Jurkat, Clone E6-1 (cell line): ENCODE data around the gene NOTCH1.

Experiments used
- DNase-seq: peaks from one replicate; pipeline ENCODE4 v3.0.0-alpha.2; 2011; ENCODE audit warnings: low read depth, low spot score
- H3K4me3 ChIP-seq: 2 replicates; pipeline ENCODE4 v1.5.1; 2011; ENCODE audit warnings: mild to moderate bottlenecking, low read length, control low read depth, moderate library complexity

Gene NOTCH1

DNA sequence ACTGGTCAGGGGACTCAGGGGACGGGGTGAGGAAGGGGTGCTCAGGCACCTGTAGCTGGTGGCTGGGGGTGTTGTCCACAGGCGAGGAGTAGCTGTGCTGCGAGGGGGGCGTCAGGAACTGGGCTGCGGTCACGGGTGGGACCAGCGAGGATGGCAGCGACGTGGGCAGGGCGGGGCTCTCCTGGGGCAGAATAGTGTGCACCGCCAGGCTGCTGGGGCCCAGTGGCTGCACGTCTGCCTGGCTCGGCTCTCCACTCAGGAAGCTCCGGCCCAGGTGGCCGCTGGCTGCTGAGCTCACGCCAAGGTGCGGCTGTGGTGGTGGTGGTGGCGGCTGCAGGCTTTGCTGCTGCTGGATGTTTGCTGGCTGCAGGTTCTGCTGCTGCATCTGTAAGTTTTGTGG is 49.7 kb downstream of the NOTCH1 start:
- DNase-seq = no peak
- H3K4me3 ChIP-seq = no peak overlapping the region

DNA sequence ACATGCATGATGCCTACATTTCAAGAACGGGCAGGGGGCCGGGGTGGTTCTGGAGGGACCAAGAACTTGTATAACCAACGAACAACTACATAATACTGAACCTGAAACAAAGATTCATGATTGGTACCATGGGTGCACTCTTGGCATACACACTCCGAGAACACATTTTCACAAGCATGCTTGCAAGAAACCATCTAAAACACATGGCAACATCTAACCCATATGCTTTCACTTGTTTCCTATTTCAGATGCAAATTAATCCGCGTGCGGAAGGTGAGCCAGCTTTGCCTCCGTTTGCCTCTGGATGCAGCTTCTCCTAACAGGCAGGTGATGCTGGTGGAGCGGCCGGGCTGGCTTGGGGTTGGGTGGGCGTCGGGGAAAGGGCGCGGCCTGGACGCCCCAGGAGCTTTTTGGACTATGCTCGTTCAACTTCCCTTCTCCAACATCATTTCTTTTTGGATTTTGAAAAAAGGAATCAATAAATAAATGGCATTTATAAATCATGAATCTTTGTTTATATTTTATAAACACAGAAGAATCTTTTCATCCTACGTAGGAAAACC is 50.5 kb downstream of the NOTCH1 start:
- no peak for DNase-seq
- no peak overlapping the region for H3K4me3 ChIP-seq

DNA sequence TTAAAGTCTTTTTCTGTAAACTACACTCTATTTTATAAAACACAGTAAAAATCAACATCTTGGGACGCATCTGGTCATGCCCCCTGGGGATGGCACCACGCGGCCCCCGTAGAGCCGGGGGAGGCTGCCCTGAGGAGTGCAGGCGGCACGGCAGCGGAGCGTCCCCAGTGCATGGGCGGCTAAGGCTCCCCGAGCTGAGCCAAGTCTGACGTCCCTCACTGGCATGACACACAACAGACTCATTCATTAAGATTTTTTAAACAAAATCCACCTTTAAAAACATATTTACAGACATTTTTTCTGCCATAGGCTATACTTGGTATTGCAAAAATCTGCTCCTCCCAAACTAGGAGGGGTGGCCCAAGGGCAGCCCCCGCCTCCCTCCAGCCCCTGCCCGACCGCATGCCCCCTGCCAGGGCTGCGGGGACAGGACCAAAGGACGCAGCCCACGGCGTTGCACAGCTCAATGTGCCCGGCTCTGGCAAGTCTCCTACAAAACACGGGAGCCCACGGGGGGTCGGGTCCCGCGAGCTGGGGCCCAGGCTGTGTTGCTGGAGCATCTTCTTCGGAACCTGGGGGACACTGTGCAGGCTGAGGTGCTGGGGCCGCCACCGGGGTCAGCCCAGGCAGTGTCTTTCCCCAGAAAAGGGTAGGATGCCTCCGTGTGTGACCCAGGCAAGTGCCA is 51.2 kb downstream of the NOTCH1 start:
- no peak for DNase-seq
- no peak overlapping the region for H3K4me3 ChIP-seq

DNA sequence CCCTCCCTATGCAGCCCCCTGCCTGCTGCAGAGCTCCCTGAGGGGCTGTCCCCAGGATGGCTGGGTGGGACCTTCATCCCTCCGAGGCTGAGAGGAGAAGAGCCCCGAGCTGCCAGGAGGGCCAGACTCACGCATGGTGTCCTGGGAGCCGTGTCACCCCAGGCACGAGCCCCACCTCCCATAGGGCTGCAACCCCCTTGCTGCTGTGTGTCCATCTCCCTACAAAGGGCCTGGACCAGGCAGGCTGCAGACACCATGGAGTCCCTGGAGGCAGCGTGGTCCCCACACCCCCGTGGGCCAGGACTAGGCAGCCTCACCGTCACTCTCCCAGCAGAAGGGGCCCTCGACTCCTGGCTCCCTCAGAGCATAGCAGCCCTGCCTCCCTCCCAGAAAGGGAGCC is 51.8 kb downstream of the NOTCH1 start:
- H3K4me3 ChIP-seq = no peak overlapping the region
- DNase-seq = no peak

DNA sequence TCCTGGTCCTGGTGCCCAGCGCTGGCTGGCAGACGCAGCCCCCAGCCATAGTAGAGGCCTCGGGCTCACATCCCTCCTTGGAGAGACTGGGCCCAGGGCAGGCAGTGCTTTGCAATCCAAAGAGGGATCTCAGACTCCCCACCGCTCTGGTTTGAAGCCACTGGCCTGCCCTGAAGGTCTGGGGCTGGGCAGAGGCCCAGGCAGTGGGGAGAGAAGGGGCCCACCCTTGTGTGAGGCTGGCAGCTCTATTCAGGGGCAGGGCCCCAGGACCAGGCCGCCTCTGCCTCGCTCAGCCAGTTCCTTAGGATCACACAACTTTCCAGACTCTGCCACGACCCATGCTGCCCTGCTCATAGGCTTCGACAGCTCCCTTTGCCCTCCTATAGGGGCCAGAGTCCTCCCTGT is 52.3 kb downstream of the NOTCH1 start:
- DNase-seq = no peak
- H3K4me3 ChIP-seq = no peak overlapping the region

DNA sequence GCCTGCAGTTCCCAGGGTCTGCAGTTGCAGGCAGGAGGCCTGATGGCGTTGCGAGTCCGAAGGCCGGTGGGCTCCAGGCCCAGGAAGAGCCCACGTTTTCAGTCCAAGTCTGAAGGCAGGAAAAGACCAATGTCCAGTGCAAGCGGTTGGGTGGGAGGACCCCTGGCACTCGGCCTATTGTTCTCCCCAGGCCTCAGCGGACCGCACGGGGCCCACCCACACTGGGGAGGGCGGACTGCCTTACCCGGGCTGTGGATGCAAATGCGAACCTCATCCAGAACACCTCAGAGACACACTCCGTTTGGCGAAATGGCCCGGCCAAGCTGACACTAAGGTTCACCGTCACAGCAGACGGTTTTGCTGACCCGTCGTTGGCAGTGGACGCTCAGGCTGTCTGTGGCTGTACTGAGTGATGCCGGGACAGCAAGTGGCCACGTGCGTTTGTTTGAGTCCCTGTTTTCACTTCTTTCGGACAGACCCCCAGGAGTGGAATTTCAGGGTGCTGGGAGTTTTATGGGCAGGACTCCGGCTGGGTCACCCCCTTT is 52.8 kb downstream of the NOTCH1 start:
- no peak for DNase-seq
- no peak overlapping the region for H3K4me3 ChIP-seq

DNA sequence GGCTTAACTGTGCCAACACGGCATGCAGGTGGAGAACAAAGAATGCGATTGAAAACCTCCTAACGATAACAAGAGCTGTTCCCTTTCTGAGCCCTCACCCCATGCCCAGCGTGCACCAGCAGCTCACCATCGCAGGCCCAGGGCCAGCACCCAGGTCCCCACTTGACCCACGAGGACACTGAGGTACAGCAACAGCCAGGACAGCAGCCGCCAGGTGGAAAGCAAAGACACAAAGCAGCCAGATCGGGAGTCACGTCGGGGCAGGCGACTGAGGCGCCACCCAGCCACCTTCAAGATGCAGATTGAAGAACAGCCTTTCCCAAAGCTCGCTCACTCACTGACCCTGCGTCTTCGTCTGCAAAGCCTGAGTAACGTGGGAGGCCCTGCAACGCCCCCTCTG is 56.1 kb downstream of the NOTCH1 start:
- DNase-seq = no peak

DNA sequence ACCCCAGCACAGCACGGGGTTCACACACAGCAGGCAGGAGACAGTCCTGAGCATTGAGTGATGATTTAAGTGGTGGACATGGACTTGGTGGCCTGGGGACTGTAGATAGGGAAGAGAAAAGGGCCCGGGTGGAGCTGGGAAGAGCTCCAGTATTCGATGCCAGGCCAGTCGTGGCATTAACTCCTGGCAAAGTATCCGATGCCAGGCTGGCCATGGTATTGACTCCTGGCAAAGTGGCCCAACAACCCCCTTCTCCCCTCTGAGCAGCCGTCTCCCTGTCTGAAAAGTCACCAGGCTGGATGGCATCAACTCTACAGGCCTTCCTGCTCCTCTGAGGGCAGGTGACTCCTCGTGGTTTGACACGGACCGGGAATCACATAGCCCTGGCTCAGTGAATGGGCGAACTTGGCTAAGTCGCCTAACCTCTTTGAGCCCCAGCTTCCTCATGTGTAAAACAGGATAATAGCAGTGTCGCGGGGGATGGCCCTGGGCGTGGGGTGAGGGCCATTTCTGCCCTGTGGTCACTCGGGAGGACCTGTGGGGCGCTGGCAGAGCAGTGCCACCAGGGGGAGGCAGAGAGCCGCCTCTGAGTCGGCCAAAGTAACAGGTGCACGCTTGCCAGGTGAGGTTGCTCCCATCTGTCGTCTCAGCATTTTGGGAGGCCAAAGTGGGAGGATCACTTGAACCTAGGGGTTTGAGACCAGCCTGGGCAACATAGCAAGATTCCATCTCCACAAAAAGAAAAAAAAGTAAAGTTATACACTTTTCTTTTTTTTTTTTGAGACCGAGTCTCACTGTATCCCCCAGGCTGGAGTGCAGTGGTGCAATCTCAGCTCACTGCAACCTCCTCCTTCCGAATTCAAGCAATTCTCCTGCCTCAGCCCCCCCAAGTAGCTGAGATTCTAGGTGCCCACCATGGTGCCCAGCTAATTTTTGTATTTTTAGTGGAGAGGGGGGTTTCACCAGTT is 57.3 kb downstream of the NOTCH1 start:
- no peak for DNase-seq
- no peak overlapping the region for H3K4me3 ChIP-seq

More for the DNA sequence above, 56.1 kb downstream of the NOTCH1 start:
- H3K4me3 ChIP-seq = no peak overlapping the region

DNA sequence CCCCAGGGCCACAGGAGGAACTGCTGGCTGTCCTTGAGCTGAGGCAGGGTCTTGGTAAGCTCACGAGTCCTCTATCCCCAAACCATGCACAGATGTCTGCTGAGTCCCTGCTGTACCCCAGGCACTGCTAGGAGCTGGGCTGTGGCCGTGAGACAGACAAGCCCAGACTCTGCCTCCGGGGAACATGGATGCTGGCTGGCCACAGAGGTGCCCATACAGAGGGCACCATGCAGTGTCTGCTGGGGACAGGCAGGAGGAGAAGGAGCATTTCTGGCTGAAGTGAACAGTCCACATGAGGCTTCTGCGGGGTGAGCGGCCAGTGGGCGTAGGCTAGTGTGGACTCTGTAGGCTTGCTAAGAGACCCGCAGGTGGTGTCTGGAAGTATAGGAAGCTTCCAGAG is 58.2 kb downstream of the NOTCH1 start:
- DNase-seq = no peak
- H3K4me3 ChIP-seq = no peak overlapping the region

DNA sequence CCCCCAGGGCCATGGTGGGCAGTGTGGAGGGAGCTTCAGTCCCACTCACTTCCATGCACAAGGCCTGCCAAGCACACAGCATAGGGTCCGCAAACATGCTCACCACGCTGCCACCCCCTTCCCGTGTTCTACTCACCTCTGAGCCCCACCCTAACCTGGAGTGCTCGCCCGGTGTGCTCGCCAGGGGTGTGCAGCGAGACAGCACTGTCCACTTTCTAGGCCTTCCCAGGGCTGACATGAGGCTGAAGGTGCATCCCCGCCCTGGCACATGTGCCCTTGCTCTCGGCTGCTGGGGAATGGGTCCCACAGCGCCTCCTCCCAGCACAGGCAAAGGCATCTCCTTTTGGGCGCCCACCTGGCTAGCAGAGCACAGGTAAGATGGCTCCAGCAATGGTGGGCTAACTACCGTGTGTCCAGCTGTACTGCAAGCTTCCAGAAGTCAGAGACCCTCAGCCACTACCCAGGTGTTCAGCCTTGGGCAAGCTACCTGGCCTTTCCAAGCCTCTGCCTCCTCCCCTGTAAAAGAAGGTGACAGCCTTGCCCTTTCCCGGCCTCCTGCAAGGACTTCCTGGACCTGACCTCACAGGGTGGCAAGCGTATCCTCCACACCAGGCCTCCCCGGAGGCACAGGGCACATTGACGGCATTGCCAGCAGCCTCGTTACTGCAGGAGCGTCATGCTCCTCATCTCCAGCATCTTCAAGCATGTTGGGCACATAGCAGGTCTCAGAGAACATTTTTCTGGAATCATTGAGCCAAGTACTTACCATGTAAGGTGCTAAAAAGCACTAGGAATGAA is 58.8 kb downstream of the NOTCH1 start:
- no peak for DNase-seq
- H3K4me3 ChIP-seq = no peak overlapping the region

DNA sequence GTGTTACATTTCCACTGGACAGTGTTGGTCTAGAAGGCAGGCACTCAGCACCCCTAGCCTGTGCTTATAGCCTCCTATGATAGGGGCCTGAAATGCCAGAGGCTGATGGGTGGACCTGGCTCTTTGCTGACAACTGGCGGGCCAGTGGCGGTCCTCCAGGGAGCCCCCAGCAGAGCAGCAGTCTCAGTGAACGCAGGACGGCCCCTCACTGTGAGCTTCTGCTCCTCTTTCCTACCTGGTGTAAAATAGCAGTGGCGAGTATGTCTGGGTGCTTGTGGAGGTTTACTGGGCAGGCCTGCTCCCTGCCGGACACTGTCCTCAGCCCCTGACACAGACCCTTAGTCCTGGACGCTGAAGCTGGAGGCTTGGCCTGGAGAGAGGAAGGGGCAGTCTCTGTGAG is 59.7 kb downstream of the NOTCH1 start:
- no peak overlapping the region for H3K4me3 ChIP-seq
- no peak for DNase-seq

DNA sequence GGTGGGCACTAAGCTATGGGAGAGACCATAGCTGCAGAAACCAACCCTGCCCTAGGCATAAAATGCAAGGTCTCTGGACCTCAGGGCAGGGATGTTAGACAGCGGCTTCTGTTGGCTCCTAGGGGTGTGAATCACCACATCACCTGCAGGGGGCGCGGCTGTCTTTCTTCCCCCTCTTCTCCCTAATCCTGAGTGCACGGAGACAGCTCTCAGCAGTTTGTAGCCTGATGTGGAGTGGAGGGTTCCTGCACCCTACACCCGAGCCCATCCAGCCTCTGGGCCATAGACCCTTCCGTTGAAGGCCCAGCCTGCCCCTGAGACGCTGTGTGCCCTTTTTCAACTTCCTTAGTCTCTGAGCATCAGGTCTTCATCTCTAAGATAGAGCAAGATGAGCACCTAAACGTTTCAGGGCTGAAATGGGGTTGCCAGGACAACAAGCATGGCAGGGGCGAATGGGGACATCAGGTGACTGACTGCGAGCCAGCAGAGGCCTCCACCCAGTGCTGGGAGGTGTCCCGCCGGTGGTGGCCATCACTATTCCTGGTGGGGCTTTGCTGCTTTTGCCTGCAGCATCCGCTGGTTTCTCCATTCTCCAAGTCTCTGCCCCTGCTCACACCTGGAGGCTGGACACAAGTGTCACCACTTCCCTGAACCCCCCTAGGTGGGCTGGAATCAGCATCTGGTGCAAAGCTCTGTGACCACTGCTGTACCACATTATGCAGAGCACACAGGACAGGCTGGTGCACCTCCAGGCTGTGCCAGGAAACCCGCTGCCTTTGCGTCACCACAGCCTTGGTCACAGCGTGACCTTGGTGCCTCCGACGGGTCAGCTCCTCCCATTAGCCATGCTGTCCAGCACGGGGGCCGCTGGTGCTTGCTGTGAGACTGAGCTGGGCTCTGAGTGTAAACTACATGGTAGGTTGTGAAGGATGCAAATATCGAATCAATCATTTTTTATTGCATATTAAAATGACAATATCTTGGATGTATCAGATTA is 60.5 kb downstream of the NOTCH1 start:
- peak; percentile 65 for DNase-seq
- no peak overlapping the region for H3K4me3 ChIP-seq

DNA sequence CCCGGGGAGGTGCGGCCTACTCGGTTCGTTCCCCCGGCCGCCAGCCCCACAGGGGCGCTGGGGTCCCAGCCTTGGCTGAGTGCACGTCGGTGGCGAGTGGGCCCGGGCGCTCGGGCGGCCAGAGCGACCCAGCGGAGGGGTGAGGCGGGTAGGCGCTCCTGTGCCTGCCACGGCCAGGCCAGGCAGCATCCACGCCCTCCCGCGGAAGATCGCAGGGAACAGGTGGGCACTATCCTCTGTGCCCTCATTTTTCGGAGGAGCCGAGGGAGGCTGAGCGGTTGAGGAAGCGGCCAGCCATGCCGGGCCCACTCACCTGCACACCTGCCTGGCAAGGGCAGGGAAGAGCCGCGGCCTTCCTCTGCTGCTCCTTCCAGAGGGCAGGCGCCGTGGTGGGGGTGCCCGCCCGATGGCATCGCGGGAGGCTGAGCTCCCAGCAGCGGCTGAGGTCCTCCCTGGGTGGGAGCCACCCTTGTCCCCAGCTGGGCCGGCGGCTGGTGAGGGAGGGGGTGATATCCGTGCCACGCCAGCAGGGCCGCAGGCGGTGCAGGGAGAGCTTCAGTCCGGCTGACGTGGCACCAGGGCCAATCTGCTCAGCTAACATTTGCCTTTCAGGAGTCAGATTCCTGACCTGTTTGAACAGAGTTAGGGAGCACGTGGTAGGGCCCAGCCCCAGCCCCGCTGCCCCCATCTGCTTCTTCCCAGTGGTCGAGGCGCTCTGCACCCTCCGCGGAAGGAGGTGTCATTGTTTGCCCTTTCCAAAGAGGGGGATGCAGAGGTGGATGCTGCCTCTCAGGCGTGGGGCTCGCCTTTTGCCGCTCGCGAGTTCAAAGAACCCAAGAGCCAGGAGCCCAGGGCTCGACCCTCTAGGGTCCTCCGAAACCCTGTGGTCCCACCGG is 61.4 kb downstream of the NOTCH1 start:
- DNase-seq = no peak
- H3K4me3 ChIP-seq = peak overlapping the region; percentile 69

DNA sequence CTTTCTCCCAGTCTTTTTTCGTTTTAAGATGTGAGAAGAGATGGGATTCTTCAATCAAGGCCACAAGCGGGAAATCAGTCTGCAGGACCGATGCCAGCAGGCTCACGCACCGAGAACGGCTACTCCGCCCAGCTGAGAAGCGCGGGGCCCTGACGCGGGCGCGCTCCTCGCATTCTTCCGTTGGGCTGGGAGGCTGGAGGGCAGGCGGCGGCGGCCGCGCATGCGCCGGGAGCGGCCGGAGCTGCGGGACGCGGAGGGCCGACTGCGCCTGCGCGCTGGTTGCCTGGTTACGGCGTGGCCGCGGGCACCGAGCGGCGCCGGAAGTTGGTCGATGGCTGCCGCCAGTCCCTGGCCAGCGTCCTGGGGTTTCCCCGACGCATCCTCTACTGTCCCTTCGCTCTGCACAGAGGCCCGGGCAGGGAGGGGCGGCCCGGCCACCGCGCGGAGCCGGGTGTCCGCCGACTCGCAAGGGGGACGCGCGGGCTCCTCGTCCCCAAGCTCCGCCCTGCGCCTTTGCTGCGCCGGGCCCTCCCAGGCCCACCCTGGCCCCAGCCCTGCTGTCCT is 62.2 kb downstream of the NOTCH1 start:
- DNase-seq = peak; percentile 72
- H3K4me3 ChIP-seq = peak overlapping the region; percentile 69

DNA sequence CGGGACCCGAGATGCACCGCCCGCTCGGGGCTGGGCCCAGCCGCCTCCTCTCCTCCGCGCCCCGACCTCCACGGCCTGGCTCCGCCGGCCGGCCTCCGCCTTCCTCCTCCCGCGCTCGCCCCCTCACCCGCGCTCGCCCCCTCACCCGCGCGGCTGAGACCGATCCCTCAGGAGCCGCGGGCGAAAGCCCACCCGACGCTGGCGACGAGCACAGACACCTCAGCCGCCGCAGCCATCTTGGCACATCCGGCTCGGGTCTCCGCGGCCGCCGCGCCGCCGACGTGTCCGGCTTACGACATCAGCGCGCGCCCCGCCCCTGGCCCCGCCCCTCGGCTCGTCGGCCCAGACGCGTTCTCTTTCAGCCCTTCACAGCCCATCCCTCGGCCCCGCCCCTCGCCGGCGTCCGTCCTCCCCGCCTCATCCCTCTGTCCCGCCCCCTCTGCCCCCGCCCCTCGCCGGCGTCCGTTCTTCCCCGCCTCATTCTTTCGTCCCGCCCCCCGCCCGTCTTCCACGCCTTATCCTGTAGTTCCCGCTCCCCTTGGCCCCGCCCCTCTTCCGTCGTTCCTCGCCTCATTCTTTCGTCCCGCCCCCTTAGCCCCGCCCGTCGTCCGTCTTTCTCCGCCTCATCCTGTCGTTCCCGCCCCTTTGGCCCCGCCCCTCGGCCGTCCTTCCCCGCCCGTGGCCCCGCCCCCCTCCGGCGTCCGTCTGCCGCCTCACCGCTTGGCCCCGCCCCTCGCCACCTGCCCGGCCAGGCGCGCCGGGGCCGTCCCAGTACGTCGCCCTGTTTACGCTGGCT is 62.9 kb downstream of the NOTCH1 start, which contains the start of gene SEC16A:
TSS of gene SEC16A (minus strand) at position 248 of the 796 bp plus-strand sequence. CDS start 5,425 bp downstream, outside the sequence.
- peak; percentile 95 for DNase-seq
- peak within 1 kb of the TSS; percentile 76 for H3K4me3 ChIP-seq
